ENCODE data around the gene EFHD1. TPM values are rescaled to one million over a fixed set of nuclear protein-coding genes. Genes with fewer than 3 reads are reported as not detected.
A peak's percentile ranks its signal among the peaks of the same experiment; 100 is the strongest.

Gene EFHD1
- total and polyA plus RNA-seq, 2 of the 13 experiments (the other 11 are each of a cell fraction or from before 2014, with no cell fraction given), result 0.09 TPM; not detected in 1

GRCh38 chr2:232604535-232604934, 28.9 kb upstream of the EFHD1 start:
- DNase-seq (ENCODE audit: low spot score) (no peak), ATAC-seq (no peak), FAIRE-seq (no peak)
- 56% methylated on average over 10 of the region's 10 CpGs for WGBS (ENCODE audit: low lambda C conversion rate)
- no TSS peak for BruUV-seq (replicated peaks)
- ChIA-PET CTCF (ENCODE audit: low intra/inter-chr PET ratio, low total read pairs) (no interaction called here), POLR2A (no interaction called here)
- Histone ChIP-seq H3K79me2 (ENCODE audit: insufficient read depth, low read length) (no peaks in the 10 kb centered on the region), H3K4me1 (ENCODE audit: insufficient read depth, low read length) (peaks cover 5% of the 10 kb centered on the region; the same call in 1 of the 2 replicates), H4K20me1 (ENCODE audit: insufficient read depth, low read length) (no peaks in the 10 kb centered on the region), H3K4me3 (replicated peaks in 1 of 3; ENCODE audit: insufficient read depth in 1 of 3, low read depth in 2 of 3, low read length in 3 of 3) (no peak overlapping the region), H3K36me3 (replicated peaks in 1 of 2; ENCODE audit: control insufficient read depth in 1 of 2, insufficient read depth in 2 of 2, low read length in 2 of 2) (no peaks in the 10 kb centered on the region), H3K9me3 (ENCODE audit: low read length) (no peaks in the 10 kb centered on the region), H3K27me3 (ENCODE audit: control insufficient read depth in 1 of 2, insufficient read depth in 2 of 2, low read length in 2 of 2) (peaks cover 0 to 11% of the 10 kb centered on the region in 2 experiments; a peak in 2 of 5 replicates), H2AFZ (ENCODE audit: low read length) (no peak overlapping the region), H3K4me2 (ENCODE audit: low read depth, low read length) (no peak overlapping the region), H3K27ac (ENCODE audit: extremely low read length, insufficient read depth, low read length) (no peak overlapping the region), H3K9ac (ENCODE audit: insufficient read depth, low read depth, low read length) (no peak overlapping the region)
- intact Hi-C loops (cut with micrococcal nuclease; ENCODE audit: unreplicated experiment), result loop anchor here (10.0 kb wide), 1 partner anchor 140 kb away; no protein-coding TSS in a partner anchor
- TF ChIP-seq FOXC1 (CRISPR knock-in tag; IDR thresholded peaks at IDR 0.05; ENCODE audit: borderline replicate concordance), result no peak
- TF ChIP-seq ZNF629 (CRISPR knock-in tag; conservative IDR thresholded peaks at IDR 0.05), result 0 out of 2 replicates have a peak, but pooled peaks have one; percentile 55
- no peak for TF ChIP-seq ZNF703 (CRISPR knock-in tag; IDR thresholded peaks at IDR 0.05; ENCODE audit: borderline replicate concordance)
- in situ Hi-C loops (cut with HindIII; ENCODE audit: extremely low pct_ligation_motif_present, low pct_unique_long_range_greater_than_20kb), result no loop called here

GRCh38 chr2:232607011-232607410, 26.4 kb upstream of the EFHD1 start:
- no peak overlapping the region for H3K4me2 ChIP-seq (ENCODE audit: low read depth, low read length)
- DNase-seq (ENCODE audit: low spot score), result no peak
- CTCF ChIA-PET (ENCODE audit: low intra/inter-chr PET ratio, low total read pairs), result interaction anchor here (2.3 kb wide), 1 partner anchor 62 kb away, joined by 55 read pairs; no protein-coding TSS in a partner anchor
- H3K36me3 ChIP-seq (replicated peaks in 1 of 2; ENCODE audit: control insufficient read depth in 1 of 2, insufficient read depth in 2 of 2, low read length in 2 of 2), result no peaks in the 10 kb centered on the region
- WGBS (ENCODE audit: low lambda C conversion rate), result 72% methylated on average over 17 of the region's 17 CpGs
- FAIRE-seq, result no peak
- peaks cover 0 to 13% of the 10 kb centered on the region in 2 experiments; a peak in 2 of 5 replicates for H3K27me3 ChIP-seq (ENCODE audit: control insufficient read depth in 1 of 2, insufficient read depth in 2 of 2, low read length in 2 of 2)
- no peak for ATAC-seq
- no peaks in the 10 kb centered on the region for H4K20me1 ChIP-seq (ENCODE audit: insufficient read depth, low read length)
- no peak overlapping the region for H3K27ac ChIP-seq (ENCODE audit: extremely low read length, insufficient read depth, low read length)
- H3K79me2 ChIP-seq (ENCODE audit: insufficient read depth, low read length), result no peaks in the 10 kb centered on the region
- no peak overlapping the region for H3K4me3 ChIP-seq (replicated peaks in 1 of 3; ENCODE audit: insufficient read depth in 1 of 3, low read depth in 2 of 3, low read length in 3 of 3)
- H2AFZ ChIP-seq (ENCODE audit: low read length), result no peak overlapping the region
- intact Hi-C loops (cut with micrococcal nuclease; ENCODE audit: unreplicated experiment) (loop anchor here (10.0 kb wide), 1 partner anchor 138 kb away; no protein-coding TSS in a partner anchor), in situ Hi-C loops (cut with HindIII; ENCODE audit: extremely low pct_ligation_motif_present, low pct_unique_long_range_greater_than_20kb) (loop anchor here (5.0 kb wide), 1 partner anchor 60 kb away; no protein-coding TSS in a partner anchor)
- BruUV-seq (replicated peaks), result no TSS peak
- POLR2A ChIA-PET, result no interaction called here
- TF ChIP-seq MTA3 (CRISPR knock-in tag; IDR thresholded peaks at IDR 0.05), result no peak
- 0 out of 2 replicates have a peak, but pooled peaks have one; percentile 13 for TF ChIP-seq ZMYM3 (CRISPR knock-in tag; IDR thresholded peaks at IDR 0.05)
- no peak for TF ChIP-seq ZNF3 (CRISPR knock-in tag; IDR thresholded peaks at IDR 0.05)
- peak; percentile 86 for TF ChIP-seq ZNF121 (CRISPR knock-in tag; IDR thresholded peaks at IDR 0.05)
- TF ChIP-seq ZNF33A (CRISPR knock-in tag; IDR thresholded peaks at IDR 0.05; ENCODE audit: borderline replicate concordance), result no peak
- TF ChIP-seq FOXO1 (CRISPR knock-in tag; IDR thresholded peaks at IDR 0.05), result no peak
- TF ChIP-seq NR2F2 (IDR thresholded peaks at IDR 0.05; ENCODE audit: borderline replicate concordance, low read depth), result no peak
- no peak for TF ChIP-seq ZXDC (CRISPR knock-in tag; IDR thresholded peaks at IDR 0.05)
- no peak for TF ChIP-seq KLF15 (CRISPR knock-in tag; IDR thresholded peaks at IDR 0.05; ENCODE audit: borderline replicate concordance)
- no peak for TF ChIP-seq ISL2 (CRISPR knock-in tag; IDR thresholded peaks at IDR 0.05)
- no peak for TF ChIP-seq ZNF224 (CRISPR knock-in tag; IDR thresholded peaks at IDR 0.05)
- no peaks in the 10 kb centered on the region for H3K9me3 ChIP-seq (ENCODE audit: low read length)
- H3K9ac ChIP-seq (ENCODE audit: insufficient read depth, low read depth, low read length), result no peak overlapping the region
- peaks cover 5% of the 10 kb centered on the region; the same call in 1 of the 2 replicates for H3K4me1 ChIP-seq (ENCODE audit: insufficient read depth, low read length)

Data from HepG2 (cell line).